Ectodermal cell (in vitro differentiated cells): Measurements from ENCODE around the gene FGFR3.

Experiments
- H3K27ac ChIP-seq: 2 replicates; pipeline ENCODE4 v1.7.0; 2013; ENCODE audit warnings: mild to moderate bottlenecking, low read depth, low read length; ENCODE audit not compliant: insufficient read depth, poor library complexity, severe bottlenecking
- H3K27me3 ChIP-seq: 2 replicates; pipeline ENCODE4 v1.7.0; 2013; ENCODE audit warnings: mild to moderate bottlenecking, low read length; ENCODE audit not compliant: insufficient read depth, control insufficient read depth, poor library complexity, severe bottlenecking
- H3K36me3 ChIP-seq: one replicate; pipeline ENCODE4 v1.7.0; 2013; ENCODE audit warnings: low read length; ENCODE audit not compliant: control insufficient read depth, insufficient read depth
- H3K4me1 ChIP-seq: one replicate; pipeline ENCODE4 v1.7.0; 2013; ENCODE audit warnings: low read length; ENCODE audit not compliant: control insufficient read depth, insufficient read depth
- H3K4me3 ChIP-seq: 2 replicates; pipeline ENCODE4 v1.7.0; 2013; ENCODE audit warnings: low read depth, low read length, control low read depth; ENCODE audit not compliant: insufficient read depth
- H3K9me3 ChIP-seq: 2 replicates; pipeline ENCODE4 v1.7.0; 2013; ENCODE audit warnings: mild to moderate bottlenecking, low read length, moderate library complexity; ENCODE audit not compliant: control insufficient read depth
- WGBS, 2 experiments: methylation state at CpG; one replicate each; pipeline ENCODE4 v1.1.7; 2013; ENCODE audit warnings: missing lambda C conversion rate in 2 of 2; 5-methylcytosine and 5-hydroxymethylcytosine counted together

Gene FGFR3

GRCh38 chr4:1756079-1756478 is 37.0 kb upstream of the FGFR3 start:
- Histone ChIP-seq H3K4me1 (peaks cover 43% of the 10 kb centered on the region), H3K36me3 (no peaks in the 10 kb centered on the region)
- 86 to 87% methylated on average over 18 of the region's 18 CpGs for WGBS, 2 experiments

GRCh38 chr4:1756893-1757779 is 36.0 kb upstream of the FGFR3 start:
- H3K4me1 ChIP-seq: peaks cover 35% of the 10 kb centered on the region
- no peaks in the 10 kb centered on the region for H3K36me3 ChIP-seq
- WGBS, 2 experiments: 89% methylated on average over 19 of the region's 20 CpGs
- H3K9me3 ChIP-seq: no peaks in the 10 kb centered on the region
- H3K27ac ChIP-seq: no peak overlapping the region
- no peaks in the 10 kb centered on the region for H3K27me3 ChIP-seq
- H3K4me3 ChIP-seq: no peak overlapping the region

More at GRCh38 chr4:1756079-1756478, 37.0 kb upstream of the FGFR3 start:
- no peaks in the 10 kb centered on the region for H3K27me3 ChIP-seq
- H3K9me3 ChIP-seq: no peaks in the 10 kb centered on the region
- no peak overlapping the region for H3K4me3 ChIP-seq
- H3K27ac ChIP-seq: no peak overlapping the region

GRCh38 chr4:1757836-1758235 is 35.3 kb upstream of the FGFR3 start:
- H3K9me3 ChIP-seq: no peaks in the 10 kb centered on the region
- peaks cover 34% of the 10 kb centered on the region for H3K4me1 ChIP-seq
- H3K4me3 ChIP-seq: no peak overlapping the region
- H3K27ac ChIP-seq: no peak overlapping the region
- 66 to 73% methylated on average over 17 of the region's 17 CpGs for WGBS, 2 experiments
- H3K36me3 ChIP-seq: no peaks in the 10 kb centered on the region
- peaks cover 3% of the 10 kb centered on the region for H3K27me3 ChIP-seq

- Histone ChIP-seq H3K4me3 (no peak overlapping the region), H3K27me3 (peaks cover 3% of the 10 kb centered on the region), H3K9me3 (no peaks in the 10 kb centered on the region), H3K27ac (no peak overlapping the region), H3K36me3 (no peaks in the 10 kb centered on the region), H3K4me1 (peaks cover 36% of the 10 kb centered on the region)
- 91 to 92% methylated on average over 27 of the region's 27 CpGs for WGBS, 2 experiments
Measured at GRCh38 chr4:1758306-1759121, 34.6 kb upstream of the FGFR3 start.

- Histone ChIP-seq H3K27me3 (peaks cover 6% of the 10 kb centered on the region), H3K4me1 (peaks cover 31% of the 10 kb centered on the region), H3K9me3 (no peaks in the 10 kb centered on the region), H3K4me3 (no peak overlapping the region), H3K36me3 (no peaks in the 10 kb centered on the region), H3K27ac (no peak overlapping the region)
- 72 to 78% methylated on average over 19 of the region's 19 CpGs for WGBS, 2 experiments
Measured at GRCh38 chr4:1759170-1759817, 33.8 kb upstream of the FGFR3 start.

GRCh38 chr4:1759818-1760223 is 33.3 kb upstream of the FGFR3 start:
- 82 to 84% methylated on average over 13 of the region's 13 CpGs for WGBS, 2 experiments
- H3K4me1 ChIP-seq: peaks cover 28% of the 10 kb centered on the region
- no peaks in the 10 kb centered on the region for H3K9me3 ChIP-seq
- H3K4me3 ChIP-seq: no peak overlapping the region
- H3K36me3 ChIP-seq: no peaks in the 10 kb centered on the region
- H3K27me3 ChIP-seq: peaks cover 6% of the 10 kb centered on the region
- no peak overlapping the region for H3K27ac ChIP-seq

- Histone ChIP-seq H3K4me1 (peaks cover 30% of the 10 kb centered on the region), H3K4me3 (no peak overlapping the region), H3K27me3 (peaks cover 6% of the 10 kb centered on the region), H3K27ac (no peak overlapping the region), H3K9me3 (no peaks in the 10 kb centered on the region), H3K36me3 (no peaks in the 10 kb centered on the region)
- WGBS, 2 experiments: 41 to 48% methylated on average over 23 to 25 of the region's 25 CpGs
Measured at GRCh38 chr4:1760521-1761071, 32.5 kb upstream of the FGFR3 start.

- no peaks in the 10 kb centered on the region for H3K36me3 ChIP-seq
- H3K27me3 ChIP-seq: peaks cover 6% of the 10 kb centered on the region
- WGBS, 2 experiments: 70 to 76% methylated on average over 20 to 24 of the region's 32 CpGs
Measured at GRCh38 chr4:1761130-1761689, 31.9 kb upstream of the FGFR3 start.

GRCh38 chr4:1762264-1763010 is 30.7 kb upstream of the FGFR3 start:
- 90% methylated on average over 20 of the region's 20 CpGs for WGBS, 2 experiments
- peaks cover 37% of the 10 kb centered on the region for H3K4me1 ChIP-seq
- H3K36me3 ChIP-seq: no peaks in the 10 kb centered on the region
- H3K4me3 ChIP-seq: no peak overlapping the region
- no peaks in the 10 kb centered on the region for H3K9me3 ChIP-seq
- H3K27me3 ChIP-seq: peaks cover 6% of the 10 kb centered on the region
- no peak overlapping the region for H3K27ac ChIP-seq

More at GRCh38 chr4:1761130-1761689, 31.9 kb upstream of the FGFR3 start:
- H3K4me1 ChIP-seq: peaks cover 36% of the 10 kb centered on the region
- H3K27ac ChIP-seq: no peak overlapping the region
- H3K4me3 ChIP-seq: no peak overlapping the region
- no peaks in the 10 kb centered on the region for H3K9me3 ChIP-seq
